Measurements from ENCODE around the gene CDH19.

Gene CDH19

GRCh38 chr18:66603941-66604627 lies at the start of gene CDH19:
TSS of gene CDH19 (minus strand) at chr18:66604090. CDS start at chr18:66572204, 31,886 bp downstream.
- TF ChIP-seq CTCF (IDR thresholded peaks at IDR 0.05; ENCODE audit: low read depth, low read length) (no peak), EZH2phosphoT487 (IDR thresholded peaks at IDR 0.05; ENCODE audit: low read depth) (no peak)
- H3K4me2 ChIP-seq (ENCODE audit: low read length) = no peak within 1 kb of the TSS
- H3K79me2 ChIP-seq (ENCODE audit: low read length) = no peaks in the 10 kb centered on the region
- no peak within 1 kb of the TSS for H3K4me3 ChIP-seq (ENCODE audit: low read length)
- H3K4me1 ChIP-seq (ENCODE audit: low read length) = no peaks in the 10 kb centered on the region
- no peak within 1 kb of the TSS for H2AFZ ChIP-seq (ENCODE audit: low read depth, low read length)
- no peaks in the 10 kb centered on the region for H3K9me3 ChIP-seq (ENCODE audit: insufficient read depth, low read length)
- H3K27ac ChIP-seq (ENCODE audit: low read length) = no peak within 1 kb of the TSS
- H3K9ac ChIP-seq (ENCODE audit: low read length) = no peak within 1 kb of the TSS
- no peaks in the 10 kb centered on the region for H3K36me3 ChIP-seq (replicated peaks; ENCODE audit: low read depth, low read length)
- no peaks in the 10 kb centered on the region for H4K20me1 ChIP-seq (ENCODE audit: insufficient read depth, low read length)
- H3K27me3 ChIP-seq (ENCODE audit: low read depth, low read length) = no peaks in the 10 kb centered on the region

GRCh38 chr18:66647671-66648070 lies 43.8 kb upstream of the CDH19 start:
- H2AFZ ChIP-seq (ENCODE audit: low read depth, low read length) = no peak overlapping the region
- no peak overlapping the region for H3K9ac ChIP-seq (ENCODE audit: low read length)
- no peaks in the 10 kb centered on the region for H4K20me1 ChIP-seq (ENCODE audit: insufficient read depth, low read length)
- TF ChIP-seq CTCF (IDR thresholded peaks at IDR 0.05; ENCODE audit: low read depth, low read length) = no peak
- H3K27me3 ChIP-seq (ENCODE audit: low read depth, low read length) = no peaks in the 10 kb centered on the region
- H3K36me3 ChIP-seq (replicated peaks; ENCODE audit: low read depth, low read length) = no peaks in the 10 kb centered on the region
- no peaks in the 10 kb centered on the region for H3K4me1 ChIP-seq (ENCODE audit: low read length)
- no peak overlapping the region for H3K4me2 ChIP-seq (ENCODE audit: low read length)
- H3K27ac ChIP-seq (ENCODE audit: low read length) = no peak overlapping the region
- no peaks in the 10 kb centered on the region for H3K9me3 ChIP-seq (ENCODE audit: insufficient read depth, low read length)
- H3K79me2 ChIP-seq (ENCODE audit: low read length) = no peaks in the 10 kb centered on the region
- H3K4me3 ChIP-seq (ENCODE audit: low read length) = no peak overlapping the region

GRCh38 chr18:66646609-66647008 lies 42.7 kb upstream of the CDH19 start:
- Histone ChIP-seq H3K4me3 (ENCODE audit: low read length) (no peak overlapping the region), H3K79me2 (ENCODE audit: low read length) (no peaks in the 10 kb centered on the region), H4K20me1 (ENCODE audit: insufficient read depth, low read length) (no peaks in the 10 kb centered on the region), H3K4me1 (ENCODE audit: low read length) (no peaks in the 10 kb centered on the region), H3K27me3 (ENCODE audit: low read depth, low read length) (no peaks in the 10 kb centered on the region), H3K9ac (ENCODE audit: low read length) (no peak overlapping the region), H3K27ac (ENCODE audit: low read length) (no peak overlapping the region), H3K9me3 (ENCODE audit: insufficient read depth, low read length) (no peaks in the 10 kb centered on the region), H3K36me3 (replicated peaks; ENCODE audit: low read depth, low read length) (no peaks in the 10 kb centered on the region), H2AFZ (ENCODE audit: low read depth, low read length) (no peak overlapping the region), H3K4me2 (ENCODE audit: low read length) (no peak overlapping the region)
- TF ChIP-seq CTCF (IDR thresholded peaks at IDR 0.05; ENCODE audit: low read depth, low read length) (no peak), EZH2phosphoT487 (IDR thresholded peaks at IDR 0.05; ENCODE audit: low read depth) (no peak)

GRCh38 chr18:66645983-66646382 lies 42.1 kb upstream of the CDH19 start:
- no peaks in the 10 kb centered on the region for H3K79me2 ChIP-seq (ENCODE audit: low read length)
- H3K9me3 ChIP-seq (ENCODE audit: insufficient read depth, low read length) = no peaks in the 10 kb centered on the region
- no peak overlapping the region for H3K4me2 ChIP-seq (ENCODE audit: low read length)
- no peaks in the 10 kb centered on the region for H3K27me3 ChIP-seq (ENCODE audit: low read depth, low read length)
- H3K36me3 ChIP-seq (replicated peaks; ENCODE audit: low read depth, low read length) = no peaks in the 10 kb centered on the region
- TF ChIP-seq EZH2phosphoT487 (IDR thresholded peaks at IDR 0.05; ENCODE audit: low read depth) = no peak
- TF ChIP-seq CTCF (IDR thresholded peaks at IDR 0.05; ENCODE audit: low read depth, low read length) = no peak
- no peak overlapping the region for H3K4me3 ChIP-seq (ENCODE audit: low read length)
- no peak overlapping the region for H3K9ac ChIP-seq (ENCODE audit: low read length)
- no peaks in the 10 kb centered on the region for H4K20me1 ChIP-seq (ENCODE audit: insufficient read depth, low read length)
- no peak overlapping the region for H3K27ac ChIP-seq (ENCODE audit: low read length)
- H2AFZ ChIP-seq (ENCODE audit: low read depth, low read length) = no peak overlapping the region
- H3K4me1 ChIP-seq (ENCODE audit: low read length) = no peaks in the 10 kb centered on the region
